ENCODE results near the gene SOCS3.
A peak's percentile ranks its signal among the peaks of the same experiment; 100 is the strongest.
"Not testable (repeated sequence)": the region's sequence is repeated elsewhere in the genome, so short reads cannot be mapped to it uniquely, and the experiment has no call there.

The SOCS3 gene

DNA sequence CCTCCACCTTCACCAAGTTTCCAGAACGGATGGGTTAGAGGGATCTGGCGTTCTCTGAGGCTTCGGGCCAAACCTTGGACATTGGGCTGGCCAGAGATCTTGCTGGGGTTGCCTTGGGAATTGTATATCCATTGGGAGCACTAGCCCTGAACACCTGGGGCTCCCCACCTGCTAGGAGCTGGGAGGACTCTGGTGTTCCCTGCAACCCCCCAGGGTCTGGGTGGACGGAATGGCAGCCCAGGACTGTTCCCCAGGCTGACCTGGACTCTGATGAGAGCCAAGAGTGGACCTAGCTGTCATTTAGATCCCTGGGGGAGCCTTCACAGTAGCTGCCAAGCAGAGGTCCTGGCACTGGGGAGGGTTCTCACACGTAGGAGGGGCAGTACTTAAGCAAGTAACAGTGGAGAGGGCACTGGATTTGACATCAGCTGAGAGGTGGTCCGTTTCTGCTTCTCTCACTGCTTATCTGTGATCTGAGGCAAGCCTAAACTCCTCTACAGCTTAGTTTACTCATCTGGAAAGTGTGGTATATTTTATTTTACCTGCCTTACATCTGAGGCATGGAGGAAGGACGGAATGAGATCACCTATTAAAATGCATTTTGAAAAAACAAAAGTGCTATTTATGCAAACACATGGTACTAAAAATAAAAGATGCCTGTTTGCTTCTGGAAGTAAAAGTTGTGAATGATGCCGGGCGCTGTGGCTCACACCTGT lies 11.7 kb downstream of the SOCS3 start:
- DNase-seq (ENCODE audit: low read depth) = no peak

DNA sequence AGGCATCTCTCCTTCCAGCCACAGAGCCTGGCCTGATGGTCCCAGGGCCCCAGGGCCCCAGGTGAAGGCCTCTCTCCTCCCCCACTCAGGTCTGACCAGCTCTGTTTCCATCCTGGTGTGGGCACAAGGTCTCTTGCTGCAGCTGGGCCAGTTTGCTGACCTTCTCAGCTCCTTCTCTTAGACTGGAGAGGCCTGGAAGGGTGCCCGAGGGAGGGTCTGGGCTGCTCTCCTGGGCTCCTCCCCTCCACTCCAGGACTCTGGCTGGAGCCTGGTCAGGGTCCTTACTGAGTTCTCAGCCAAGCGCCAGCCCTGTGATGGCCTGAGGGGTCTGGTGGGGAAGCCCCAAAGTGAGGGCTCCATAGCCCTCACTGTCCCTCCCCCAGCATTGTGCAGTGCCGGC lies 12.4 kb downstream of the SOCS3 start:
- no peak for DNase-seq (ENCODE audit: low read depth)

DNA sequence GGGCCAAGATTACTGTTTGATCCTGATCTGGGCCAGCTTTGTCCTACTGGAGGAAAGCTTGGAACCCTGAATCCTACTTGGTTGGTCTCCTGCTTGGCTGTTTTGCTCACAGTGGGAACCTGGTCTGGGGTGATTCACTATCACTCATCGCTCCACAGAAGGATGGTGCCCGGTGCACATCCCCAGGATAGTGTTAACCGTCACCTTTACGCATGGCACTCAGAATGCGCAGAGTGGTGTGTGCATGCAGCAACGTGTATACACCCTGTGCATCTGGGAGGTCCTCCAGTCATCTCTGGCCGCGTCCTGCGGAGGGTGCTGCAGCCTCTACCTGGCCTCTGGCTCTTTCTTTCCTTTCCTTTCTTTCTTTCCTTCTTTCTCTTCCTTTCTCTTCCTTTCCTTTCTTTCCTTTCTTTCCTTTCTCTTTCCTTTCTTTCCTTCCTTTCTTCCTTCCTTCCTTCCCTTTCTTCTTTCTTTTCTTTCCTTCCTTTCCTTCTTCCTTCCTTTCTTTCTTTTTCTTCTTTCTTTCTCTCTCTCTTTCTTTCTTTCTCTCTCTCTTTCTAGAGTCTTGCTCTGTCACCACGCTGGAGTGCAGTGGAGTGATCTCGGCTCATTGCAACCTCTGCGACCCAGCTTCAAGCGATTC lies 13.1 kb downstream of the SOCS3 start:
- no peak for DNase-seq (ENCODE audit: low read depth)

DNA sequence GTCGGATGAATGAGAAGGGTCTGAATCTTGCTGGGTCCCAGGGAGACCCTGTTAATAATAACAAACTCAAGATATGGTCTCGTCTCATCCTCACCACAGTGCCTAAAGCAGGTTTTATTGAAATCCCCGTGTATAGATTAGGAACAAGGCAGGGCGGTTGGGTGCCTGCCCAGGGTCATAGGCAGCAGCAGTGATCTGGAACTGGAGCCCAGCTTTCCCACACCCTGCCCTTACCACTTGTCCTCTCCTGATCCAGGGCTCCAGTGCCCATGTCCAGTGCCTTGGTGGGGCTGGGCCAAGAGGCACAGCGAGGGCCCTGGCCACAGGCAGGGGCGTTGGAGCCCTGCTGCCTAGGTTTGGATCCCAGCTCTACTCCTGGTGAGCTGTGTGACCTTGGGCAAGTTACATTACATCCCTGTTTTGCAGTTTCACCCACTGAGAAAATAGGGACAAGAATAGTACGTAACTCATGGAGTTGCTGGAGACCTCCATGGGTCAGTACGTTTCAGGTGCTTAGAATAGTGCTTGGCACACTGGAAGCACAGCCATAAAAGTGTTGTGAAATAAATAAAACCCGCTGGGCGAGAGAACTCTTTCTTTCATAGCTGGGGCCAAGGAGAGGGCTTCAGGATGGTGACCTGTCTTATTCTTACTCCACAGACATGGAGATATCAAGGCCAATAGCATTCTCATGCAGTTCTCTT lies 13.9 kb downstream of the SOCS3 start:
- no peak for DNase-seq (ENCODE audit: low read depth)

DNA sequence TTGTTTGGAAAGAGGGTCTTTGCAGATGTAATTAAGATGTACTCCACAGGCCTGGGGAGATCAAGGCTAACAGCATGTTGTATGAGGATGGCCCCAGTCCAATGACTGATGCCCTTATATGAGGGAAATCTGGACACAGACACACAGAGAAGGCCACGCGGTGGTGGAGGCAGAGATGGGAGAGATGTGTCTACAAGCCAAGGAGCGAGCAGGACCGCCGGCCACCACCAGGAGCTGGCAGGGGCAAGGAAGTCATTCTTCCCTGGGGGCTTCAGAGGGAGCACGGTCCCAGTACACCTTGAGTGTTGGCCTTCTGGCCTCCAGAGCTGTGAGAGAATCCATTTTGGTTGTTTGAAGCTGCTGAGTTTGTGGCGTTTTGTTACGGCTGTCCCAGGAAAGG lies 14.7 kb downstream of the SOCS3 start:
- no peak for DNase-seq (ENCODE audit: low read depth)

DNA sequence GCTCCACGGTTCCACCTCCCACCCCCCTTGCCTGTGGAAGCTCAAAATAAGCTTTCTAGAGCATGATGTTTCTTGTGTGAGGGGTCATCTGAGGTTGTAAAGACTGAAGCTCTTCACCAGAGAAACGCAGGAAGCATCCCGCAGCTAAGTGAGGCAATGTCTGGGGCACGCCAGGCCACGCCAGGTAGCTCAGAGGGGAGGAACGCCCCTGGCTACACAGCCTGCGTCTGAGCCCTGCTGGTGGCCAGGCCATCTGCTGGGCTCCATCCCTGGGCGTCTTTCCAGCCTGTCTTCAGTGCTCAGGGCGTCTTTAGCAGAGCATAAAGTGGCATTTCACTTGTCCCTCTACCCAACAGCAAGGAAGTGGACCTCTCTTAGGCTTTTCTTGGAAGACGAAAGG lies 15.2 kb downstream of the SOCS3 start:
- DNase-seq (ENCODE audit: low read depth) = no peak

DNA sequence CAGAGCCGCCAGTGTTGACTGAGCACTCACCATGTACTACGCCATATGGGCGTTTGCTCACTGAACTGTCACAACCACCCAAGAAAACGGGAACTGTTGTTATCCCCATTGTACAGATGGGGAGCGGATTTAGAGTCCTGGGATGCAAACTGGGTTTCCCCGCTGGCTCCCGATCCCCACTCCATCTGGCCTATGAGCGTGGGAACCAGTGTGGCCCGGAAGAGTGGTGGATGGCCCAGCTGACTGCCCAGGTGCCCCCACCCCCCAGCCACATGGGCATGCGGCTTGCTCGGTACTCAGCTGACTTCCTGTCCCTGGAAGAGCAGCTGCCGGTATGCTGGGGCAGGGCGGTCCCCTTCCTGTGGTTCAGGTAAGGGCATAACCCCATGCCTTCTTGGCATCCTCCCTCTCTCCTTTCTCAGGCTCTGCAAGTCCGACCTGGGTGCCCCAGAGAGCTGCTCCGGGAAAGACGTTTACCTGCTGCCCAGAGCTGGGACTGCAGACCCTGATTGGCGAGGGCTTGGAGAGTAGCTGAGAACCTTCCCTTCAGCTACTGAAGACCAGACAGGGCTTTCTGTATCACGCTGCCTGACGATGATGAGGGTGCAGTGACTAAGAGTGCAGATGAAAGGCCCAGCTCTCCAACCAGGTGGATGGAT lies 16.2 kb downstream of the SOCS3 start:
- peak; percentile 55 for DNase-seq (ENCODE audit: low read depth)

DNA sequence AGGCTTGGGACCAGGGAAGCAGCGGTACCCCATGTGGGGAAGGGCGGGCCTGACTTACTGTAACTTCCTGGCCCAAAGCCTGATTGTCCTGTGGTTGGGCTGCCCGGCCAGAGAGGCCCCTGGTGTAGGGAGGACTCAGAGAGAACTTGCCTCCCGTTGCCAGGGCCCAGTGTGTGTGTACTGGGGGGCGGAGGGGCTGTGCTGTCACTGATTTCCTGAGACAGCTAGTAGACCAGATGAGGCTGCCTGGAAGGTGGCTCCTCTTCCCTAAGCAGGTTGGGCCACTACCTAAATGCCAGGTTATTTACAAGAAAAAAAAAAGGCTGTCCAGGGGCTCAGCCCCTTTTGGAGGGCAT lies 16.7 kb downstream of the SOCS3 start:
- DNase-seq (ENCODE audit: low read depth) = no peak

DNA sequence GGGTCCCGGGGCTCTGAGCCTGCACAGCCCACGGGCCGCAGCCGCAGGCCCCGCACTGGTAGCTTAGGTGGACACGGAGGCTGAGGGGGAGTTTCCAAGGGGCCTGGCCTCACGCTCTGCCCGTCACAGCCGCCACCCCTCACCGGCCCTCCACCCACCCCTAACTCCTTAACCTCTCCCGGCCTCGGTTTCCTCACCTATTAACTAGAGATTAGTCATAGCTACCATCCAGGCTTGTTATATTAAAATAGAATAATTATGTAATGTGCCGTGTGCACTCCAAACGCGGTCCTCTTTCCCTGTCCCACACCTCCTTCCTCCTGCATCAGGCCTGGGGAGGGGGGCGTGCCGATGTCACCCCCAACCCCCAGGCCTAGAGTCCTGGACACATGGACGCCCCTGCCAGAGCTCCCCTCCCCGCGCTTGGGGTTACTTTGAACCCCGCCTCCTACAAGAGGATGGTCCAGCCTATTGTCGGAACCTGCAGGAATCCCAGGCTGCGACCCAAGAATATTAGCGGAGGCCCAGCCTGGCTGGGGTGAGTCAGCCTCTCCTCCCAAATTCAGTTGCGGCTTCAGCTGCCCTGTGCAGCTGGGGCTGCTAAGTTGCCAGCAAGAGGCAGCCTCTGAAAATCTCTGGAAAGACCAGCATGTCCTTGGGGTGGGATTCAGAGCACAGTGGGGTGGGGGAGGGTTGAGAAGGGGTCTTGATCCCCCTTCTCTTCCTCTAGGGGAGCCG lies 17.3 kb downstream of the SOCS3 start:
- no peak for DNase-seq (ENCODE audit: low read depth)

DNA sequence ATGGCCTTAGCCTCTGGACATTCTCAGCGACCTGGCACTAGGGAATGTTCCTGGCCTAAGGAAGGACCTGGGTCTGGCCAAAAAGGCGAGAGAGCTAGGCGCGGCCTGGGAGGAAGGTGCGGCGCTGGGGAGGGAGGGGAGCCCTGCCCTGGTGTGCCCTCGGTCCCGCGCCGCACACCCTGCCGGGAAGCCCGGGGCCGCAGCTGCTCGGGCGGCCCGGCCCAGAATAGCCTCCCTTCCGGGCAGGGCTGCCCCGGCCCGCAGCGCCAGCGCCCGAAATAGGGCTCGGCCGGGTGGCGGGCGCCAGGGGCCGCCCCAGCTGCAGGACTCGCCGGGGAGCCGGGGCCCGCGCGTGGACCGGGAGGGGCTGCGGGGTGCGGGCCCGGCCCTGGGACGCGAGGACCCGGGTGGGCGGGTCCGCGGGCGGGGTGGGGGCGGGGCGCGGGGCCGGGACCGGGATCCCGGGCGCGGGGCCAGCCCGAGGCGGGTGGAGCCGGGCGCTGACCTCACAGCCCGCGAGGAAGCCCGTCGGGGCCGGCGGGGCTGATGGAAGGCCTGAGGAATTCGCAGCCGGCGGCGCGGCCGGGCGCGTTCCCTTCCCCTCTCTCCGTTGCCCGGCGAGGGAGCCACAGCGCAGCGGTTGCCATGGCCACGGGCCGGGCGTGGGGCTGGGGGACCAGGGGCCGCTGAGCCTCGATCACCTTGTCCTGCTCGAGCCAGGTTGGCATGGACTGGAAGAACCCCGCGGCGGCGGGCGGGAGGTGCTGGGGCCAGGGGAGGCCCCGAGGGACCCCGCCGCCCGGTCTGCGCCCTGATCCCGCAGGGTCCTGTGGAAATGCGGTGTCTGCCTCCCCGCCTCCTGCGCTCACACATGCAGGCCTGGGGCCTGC lies 18.1 kb downstream of the SOCS3 start:
- DNase-seq (ENCODE audit: low read depth) = no peak

DNA sequence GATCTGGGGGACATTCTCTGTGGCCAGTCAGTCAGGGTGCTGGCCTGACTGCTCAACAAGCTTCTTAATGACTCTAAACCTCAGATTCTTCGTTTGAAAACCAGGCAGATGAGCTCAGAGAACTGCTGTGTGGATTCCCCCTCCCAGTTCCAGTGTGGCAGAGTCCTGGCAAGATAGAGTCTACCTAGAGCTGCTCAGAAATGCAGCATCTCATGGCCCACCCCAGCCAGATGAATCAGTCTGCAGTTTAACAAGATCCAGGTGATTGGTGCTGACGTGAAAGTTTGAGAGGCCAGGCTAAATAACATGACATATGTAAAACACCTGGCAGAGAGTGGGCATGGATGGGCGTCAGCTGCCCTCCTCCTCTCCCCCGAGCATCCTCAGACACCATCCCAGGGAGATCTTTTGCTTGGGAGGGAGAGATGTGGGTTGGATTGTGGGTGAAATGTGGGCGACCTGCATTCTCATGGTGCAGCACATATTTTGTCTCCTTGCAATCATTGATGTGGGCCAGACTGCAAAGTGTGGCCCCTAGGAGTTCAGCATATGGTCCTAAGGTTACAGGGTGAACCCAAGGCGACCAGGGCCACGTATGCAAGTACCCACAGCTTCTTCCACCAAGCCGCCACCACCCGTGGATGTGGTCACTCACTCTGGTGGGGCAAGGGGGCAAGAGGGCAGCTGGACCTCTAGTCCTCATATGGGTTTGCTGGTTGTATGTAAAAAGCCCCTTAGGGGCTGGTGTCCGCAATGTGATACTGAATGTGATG lies 19.5 kb downstream of the SOCS3 start:
- DNase-seq (ENCODE audit: low read depth) = no peak

DNA sequence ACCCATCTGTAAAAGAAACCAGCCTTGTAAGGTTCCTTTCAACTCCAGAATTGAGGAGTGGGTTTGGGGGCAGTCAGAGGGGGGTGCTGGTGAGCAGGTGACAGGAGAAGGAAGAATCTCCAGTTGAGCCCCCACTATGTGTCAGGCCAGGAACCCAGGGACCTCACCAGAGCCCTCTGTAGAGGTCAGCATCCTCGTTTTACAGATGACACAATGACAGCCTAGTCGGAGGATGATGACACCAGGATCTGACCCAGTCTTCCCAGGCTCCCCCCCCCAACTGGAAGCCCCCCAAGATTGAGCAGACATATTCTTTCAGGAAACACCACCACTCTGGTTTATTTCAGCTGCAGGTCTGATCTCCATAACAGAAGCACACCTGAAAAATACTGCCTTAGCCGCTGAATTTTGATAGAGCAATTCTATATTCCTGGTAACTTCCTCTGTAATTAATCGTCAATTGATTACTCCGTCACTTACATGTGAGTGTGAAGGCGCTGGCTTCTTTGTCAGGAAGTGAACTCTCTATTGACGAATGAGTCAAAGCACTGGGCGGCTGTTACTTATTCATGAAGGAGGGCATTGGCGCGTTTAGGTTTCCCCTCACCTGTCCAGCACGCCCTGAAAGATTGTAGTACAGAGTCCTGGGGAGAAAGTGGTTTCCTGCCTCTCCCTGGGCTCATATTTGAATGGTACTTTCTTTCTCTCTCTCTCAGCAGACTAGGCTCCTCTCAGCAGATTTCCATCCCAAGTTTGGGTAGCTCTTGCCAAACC lies 21.2 kb downstream of the SOCS3 start:
- DNase-seq (ENCODE audit: low read depth) = no peak

DNA sequence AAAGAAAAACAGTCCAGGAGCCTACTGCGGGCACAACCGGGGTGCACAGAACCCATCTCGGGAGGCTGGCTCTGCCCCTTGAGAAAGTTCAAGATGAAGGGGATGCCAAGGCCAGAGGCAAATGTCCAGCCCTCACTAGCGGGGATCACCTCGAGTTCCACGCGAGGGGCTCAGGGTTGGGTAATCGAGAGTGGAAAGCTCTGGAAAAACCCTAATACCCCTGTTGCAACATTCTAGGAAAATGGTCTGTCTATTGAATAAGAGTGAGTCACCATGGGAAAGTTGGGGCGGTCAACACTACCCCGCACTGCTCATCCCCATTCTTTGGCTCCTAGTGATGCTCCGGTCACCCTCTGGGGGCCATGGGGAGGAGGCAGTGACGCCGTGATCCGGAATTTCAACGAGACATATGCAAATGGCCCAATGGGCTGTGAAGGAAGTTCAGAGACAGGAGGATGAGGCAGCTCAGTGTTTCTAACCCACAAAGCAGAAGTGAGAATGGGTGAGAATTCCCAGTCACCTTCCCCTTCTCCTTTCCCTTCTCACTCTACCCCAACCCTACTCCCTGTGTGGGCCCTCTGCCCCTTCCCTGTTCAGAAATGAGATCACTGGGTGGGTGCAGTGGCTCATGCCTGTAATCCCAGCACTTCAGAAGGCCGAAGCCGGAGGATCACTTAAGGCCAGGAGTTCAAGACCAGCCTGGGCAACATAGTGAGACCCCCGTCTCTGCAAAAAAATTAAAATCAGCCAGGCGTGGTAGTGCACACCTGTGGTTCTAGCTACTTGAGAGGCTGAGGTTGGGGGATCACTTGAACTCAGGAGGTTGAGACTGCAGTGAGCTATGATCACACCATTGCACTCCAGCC lies 22.4 kb downstream of the SOCS3 start:
- DNase-seq (ENCODE audit: low read depth) = no peak

DNA sequence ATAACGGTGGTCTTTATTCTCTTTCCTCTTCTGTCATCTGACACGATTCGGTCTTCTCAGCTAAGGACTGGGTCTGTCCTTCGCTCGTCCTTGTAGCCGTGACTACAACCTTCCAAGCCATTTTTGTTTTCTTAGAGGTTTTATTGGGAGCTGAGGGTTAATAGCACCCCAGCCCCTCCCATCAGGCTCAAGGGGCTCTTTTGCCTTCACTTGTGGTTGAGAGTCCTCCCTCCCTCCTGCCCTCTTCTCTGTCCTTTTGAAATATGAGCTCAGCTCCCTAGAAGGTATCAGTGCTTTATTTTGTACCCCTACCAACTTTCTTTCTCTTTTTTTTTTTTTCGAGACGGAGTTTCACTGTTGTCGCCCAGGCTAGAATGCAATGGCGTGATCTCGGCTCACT lies 24.7 kb downstream of the SOCS3 start:
- no peak for DNase-seq (ENCODE audit: low read depth)

DNA sequence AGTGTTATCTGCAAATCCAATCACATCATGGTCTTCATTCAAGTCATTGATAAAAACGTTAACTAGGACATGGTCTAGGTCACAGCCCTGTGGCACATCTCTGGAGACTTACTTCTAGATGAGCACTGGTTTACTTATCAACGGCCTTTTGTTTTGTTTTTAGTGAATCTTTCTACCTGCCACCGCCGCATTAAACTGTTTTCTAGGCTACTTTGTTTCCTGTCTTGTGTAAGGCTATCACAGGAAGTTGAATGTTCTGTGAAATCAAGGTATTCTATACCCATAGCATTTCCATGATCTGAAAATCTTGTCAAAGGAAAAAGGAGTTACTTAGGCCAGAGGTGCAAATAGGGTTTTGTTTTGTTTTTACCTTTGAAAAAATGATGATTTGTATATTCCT lies 26.9 kb downstream of the SOCS3 start:
- DNase-seq (ENCODE audit: low read depth) = no peak

DNA sequence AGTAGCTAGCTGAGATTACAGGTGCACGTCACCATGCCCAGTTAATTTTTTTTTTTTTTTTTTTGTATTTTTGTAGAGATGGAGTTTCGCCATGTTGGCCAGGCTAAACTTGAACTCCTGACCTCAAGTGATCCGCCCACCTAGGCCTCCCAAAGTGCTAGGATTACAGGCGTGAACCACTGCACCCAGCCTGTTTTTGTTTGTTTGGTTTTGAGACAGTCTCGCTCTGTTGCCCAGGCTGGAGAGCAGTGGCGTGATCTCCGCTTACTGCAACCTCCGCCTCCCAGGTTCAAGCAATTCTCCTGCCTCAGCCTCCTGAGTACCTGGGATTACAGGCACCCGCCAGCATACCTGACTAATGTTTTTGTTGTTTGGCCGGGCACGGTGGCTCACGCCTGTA lies 28.5 kb downstream of the SOCS3 start:
- DNase-seq (ENCODE audit: low read depth) = not testable (repeated sequence)

DNA sequence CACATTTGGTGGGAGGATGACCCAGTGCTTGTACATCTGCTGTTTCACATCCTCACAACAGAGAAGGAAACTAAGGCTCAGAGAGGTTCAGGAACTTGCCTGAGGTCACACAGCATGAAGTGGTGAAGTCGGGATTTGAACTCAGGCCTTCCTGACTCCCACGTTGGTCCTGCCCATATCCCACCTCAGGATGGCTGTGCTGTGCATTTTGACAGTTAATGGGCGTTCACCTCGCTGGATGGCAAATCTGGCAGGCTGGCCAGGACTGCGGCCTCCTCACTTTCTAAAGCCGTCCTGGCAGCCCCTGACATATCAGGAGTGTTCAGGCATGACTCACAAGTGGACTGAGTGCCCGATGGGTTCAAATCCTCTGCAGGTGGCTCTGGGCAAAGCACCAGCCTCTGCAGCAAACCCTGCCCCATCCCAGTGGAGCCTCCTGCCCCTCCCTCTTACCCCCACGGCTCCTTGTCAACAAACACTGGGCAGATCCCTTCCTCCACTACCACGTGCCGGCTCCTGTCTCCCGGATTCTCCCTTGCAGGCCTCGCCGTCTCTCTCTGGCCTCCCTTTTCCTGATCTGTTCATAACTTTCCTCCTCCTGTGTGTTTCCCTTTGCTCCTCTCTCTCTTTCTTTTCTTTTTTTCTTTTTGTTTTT lies 29.2 kb downstream of the SOCS3 start:
- no peak for DNase-seq (ENCODE audit: low read depth)

Data from activated T-helper 9 cell treated with anti-CD3 and anti-CD28 coated beads, Interleukin-2, amount 50 U/mL, for 16 hours (primary cell).